HG02642 (cell line): ENCODE results near the gene SUN3.
A peak's percentile ranks its signal among the peaks of the same experiment; 100 is the strongest.
"Not testable (repeated sequence)": the region's sequence is repeated elsewhere in the genome, so short reads cannot be mapped to it uniquely, and the experiment has no call there.

Experiments used
- ATAC-seq: cut with Tn5 transposase; IDR thresholded peaks from one replicate; pipeline ENCODE4 v1.9.1; 2021; ENCODE audit warnings: mild to moderate bottlenecking; ENCODE audit not compliant: unreplicated experiment, poor library complexity

The SUN3 gene

DNA sequence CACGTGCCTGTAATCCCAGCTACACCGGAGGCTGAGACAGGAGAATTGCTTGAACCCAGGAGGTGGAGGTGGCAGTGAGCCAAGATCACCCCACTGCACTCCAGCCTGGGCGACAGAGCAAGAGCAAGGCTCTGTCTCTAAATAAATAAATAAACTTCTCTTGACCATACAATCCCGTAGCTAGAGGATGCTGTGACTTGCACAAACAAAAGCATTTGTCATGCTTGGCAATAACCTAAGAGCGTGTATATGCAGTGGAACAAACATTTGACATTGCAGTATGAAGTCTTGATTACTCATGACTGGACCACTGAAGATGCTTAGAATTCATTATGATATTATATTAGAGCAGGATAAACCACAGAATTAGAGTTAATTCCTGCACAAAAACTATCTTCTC, 5.0 kb upstream of the SUN3 start:
- ATAC-seq, result no peak

GRCh38 chr7:48031111-48031510, 2.2 kb upstream of the SUN3 start:
- no peak for ATAC-seq

GRCh38 chr7:48025624-48026023, 3.3 kb downstream of the SUN3 start:
- ATAC-seq, result no peak

- ATAC-seq, result no peak
Measured at GRCh38 chr7:48017674-48018073, 11.2 kb downstream of the SUN3 start.

- no peak for ATAC-seq
Measured at GRCh38 chr7:48016641-48017040, 12.3 kb downstream of the SUN3 start.

- no peak for ATAC-seq
Measured at GRCh38 chr7:48011951-48012350, 17.0 kb downstream of the SUN3 start.

GRCh38 chr7:48011323-48011722, 17.6 kb downstream of the SUN3 start:
- ATAC-seq, result no peak

DNA sequence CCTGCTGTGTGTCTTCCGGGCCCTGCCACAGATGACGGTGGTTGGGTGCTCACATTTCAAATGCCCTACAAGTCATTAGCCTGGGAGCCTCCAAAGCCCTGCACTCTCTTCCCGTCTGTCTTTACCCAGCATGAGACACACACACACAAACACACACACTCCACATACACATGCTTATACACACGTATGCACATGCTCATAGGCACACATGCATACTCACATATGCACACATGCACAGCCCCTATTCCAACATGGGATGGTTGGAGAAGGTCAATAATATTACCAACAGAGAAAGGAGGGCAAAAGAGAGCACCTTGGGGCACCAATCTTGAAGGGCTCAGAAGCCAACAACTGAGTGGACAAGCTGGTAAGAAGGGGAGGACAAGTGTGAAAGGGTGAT, 19.0 kb downstream of the SUN3 start:
- ATAC-seq, result no peak

DNA sequence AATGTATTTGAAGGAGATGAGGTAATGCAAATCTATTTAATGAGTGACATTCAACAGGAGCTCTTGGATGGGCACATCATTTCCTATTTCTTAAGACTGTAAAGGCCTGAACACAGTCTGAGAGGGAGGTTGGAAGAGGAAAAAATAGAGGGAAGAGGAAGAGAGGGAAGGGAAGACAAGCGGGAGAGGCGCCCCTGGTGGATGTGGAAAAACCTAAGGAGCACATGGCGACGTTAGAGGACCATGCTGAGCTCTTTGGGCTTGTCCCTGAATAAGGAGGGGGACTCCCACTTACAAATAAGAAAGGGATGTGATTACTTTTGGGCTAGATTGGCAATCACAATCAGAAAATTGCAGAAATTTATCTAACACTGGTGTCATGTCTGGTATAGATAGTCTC, 19.6 kb downstream of the SUN3 start:
- ATAC-seq, result no peak

DNA sequence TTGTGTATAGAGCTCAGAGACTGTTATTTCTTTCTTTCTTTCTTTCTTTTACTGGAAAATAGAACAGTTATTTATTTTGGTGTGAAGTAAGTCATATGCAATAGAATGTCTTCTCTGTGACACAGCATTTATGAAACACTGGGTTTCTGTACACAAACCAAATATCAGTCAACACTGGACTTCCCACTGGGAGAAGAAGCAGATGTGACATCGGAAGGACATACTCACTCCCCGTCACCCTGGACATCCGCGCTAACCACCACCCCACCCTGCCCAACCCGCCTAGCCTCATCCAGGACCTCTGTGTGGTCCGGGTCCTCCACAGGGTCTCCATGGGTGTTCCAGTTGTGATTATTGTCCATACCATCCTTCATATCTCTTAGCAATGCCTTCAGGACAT, 22.0 kb downstream of the SUN3 start:
- ATAC-seq, result no peak

GRCh38 chr7:48004638-48005037, 24.3 kb downstream of the SUN3 start:
- ATAC-seq, result peak; percentile 57

DNA sequence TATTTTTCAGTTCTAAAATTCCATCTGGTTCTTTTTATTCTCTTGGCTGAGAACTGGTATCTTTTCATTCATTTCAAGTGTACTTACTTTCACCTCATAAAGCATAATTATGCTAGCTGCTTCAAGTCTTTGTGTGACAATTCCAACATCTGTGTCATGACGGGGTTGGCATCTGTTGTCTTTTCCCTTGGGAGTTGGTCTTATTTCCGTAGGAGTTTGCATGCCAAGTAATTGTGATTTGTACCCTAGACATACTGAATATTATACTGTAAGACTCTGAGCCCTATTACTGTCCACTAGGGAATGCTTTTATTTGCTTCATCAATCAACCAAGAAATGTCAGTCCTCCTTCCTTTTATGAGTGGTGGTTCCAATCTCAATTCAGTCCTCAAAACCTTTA, 24.9 kb downstream of the SUN3 start:
- no peak for ATAC-seq

DNA sequence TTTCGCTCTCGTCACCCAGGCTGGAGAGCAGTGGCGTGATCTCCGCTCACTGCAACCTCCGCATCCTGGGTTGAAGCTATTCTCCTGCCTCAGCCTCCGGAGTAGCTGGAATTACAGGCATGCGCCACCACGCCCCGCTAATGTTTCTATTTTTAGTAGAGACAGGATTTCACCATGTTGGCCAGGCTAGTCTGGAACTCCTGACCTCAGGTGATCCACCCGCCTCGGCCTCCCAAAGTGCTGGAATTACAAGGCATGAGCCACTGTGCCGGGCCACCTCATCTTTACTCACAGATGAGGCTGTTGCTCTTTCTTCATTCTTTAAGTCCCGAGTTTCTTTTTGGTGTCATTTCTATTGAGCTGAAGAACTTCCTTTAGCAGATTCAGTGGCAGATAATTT, 28.7 kb downstream of the SUN3 start:
- ATAC-seq, result not testable (repeated sequence)

DNA sequence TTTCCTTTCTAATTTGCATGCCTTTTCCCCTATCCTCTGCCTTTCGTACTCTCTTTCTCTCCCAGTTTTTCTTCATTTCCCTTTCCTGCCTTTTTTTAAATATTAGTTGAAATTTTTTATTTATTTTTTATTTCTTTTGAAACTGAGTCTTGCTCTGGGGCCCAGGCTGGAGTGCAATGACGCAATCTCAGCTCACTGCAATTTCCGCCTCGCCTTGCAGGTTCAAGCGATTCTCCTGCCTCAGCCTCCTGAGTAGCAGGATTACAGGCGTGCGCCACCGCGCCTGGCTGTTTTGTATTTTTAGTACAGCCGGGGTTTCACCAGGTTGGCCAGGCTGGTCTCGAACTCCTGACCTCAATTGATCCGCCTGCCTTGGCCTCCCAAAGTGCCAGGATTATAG, 29.5 kb downstream of the SUN3 start:
- ATAC-seq, result no peak

- no peak for ATAC-seq
Measured at GRCh38 chr7:47992446-47992845, 36.5 kb downstream of the SUN3 start.

GRCh38 chr7:47991741-47992311, 37.1 kb downstream of the SUN3 start:
- peak; percentile 99 for ATAC-seq

GRCh38 chr7:47991270-47991669, 37.6 kb downstream of the SUN3 start:
- no peak for ATAC-seq

DNA sequence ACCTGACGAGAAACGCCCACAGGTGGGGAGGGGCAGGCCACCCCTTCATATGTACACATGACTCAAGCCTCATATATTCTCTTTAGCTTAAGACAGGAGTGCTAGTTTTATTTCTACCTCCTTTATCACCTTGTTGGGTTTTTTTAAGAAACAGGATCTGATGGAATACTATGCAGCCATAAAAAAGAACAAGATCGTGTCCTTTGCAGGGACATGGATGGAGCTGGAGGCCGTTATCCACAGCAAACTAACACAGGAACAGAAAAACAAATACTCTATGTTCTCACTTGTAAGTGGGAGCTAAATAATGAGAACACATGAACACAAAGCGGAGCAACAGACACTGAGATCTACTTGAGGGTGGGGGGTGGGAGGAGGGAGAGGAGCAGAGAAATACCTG, 38.3 kb downstream of the SUN3 start:
- no peak for ATAC-seq

- not testable (repeated sequence) for ATAC-seq
Measured at GRCh38 chr7:47989607-47990400, 39.1 kb downstream of the SUN3 start.

- no peak for ATAC-seq
Measured at GRCh38 chr7:47988496-47989386, 40.2 kb downstream of the SUN3 start.

DNA sequence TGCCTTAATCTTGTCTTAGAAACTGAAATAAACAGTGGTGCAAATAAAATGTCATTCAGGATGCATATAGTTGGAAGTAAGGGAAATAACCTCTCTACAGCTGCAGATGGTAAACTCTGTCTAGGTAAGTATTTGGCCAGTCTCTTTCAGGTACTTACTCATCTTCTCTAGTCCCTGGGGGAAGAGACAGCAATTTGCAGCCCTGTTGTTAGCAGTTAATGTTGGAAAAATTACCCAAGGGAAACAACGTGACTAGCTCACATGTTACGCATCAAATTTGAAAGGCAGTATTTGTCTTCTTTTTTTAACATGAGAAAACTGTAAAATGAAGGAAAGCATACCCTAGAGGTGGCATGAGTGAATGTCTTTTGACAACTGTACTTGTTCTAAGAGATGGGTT, 46.3 kb downstream of the SUN3 start:
- ATAC-seq, result no peak
